ENCODE results near the gene TEP1.

- TF ChIP-seq SREBF1 (IDR thresholded peaks at IDR 0.05; ENCODE audit: low read length) (no peak), BHLHE40 (IDR thresholded peaks at IDR 0.05; ENCODE audit: borderline replicate concordance in 1 of 2, low read depth in 2 of 2, low read length in 1 of 2) (no peak), MYC (IDR thresholded peaks at IDR 0.05; ENCODE audit: insufficient read depth, insufficient read length, insufficient replicate concordance, low read length, severe bottlenecking) (no peak), EP300 (IDR thresholded peaks at IDR 0.05; ENCODE audit: borderline replicate concordance in 1 of 2, control insufficient read depth in 1 of 2, low read depth in 2 of 2, low read length in 2 of 2) (no peak)
Measured at GRCh38 chr14:20441461-20441860, 28.2 kb upstream of the TEP1 start.
